ENCODE data around the gene KLK14.

DNA sequence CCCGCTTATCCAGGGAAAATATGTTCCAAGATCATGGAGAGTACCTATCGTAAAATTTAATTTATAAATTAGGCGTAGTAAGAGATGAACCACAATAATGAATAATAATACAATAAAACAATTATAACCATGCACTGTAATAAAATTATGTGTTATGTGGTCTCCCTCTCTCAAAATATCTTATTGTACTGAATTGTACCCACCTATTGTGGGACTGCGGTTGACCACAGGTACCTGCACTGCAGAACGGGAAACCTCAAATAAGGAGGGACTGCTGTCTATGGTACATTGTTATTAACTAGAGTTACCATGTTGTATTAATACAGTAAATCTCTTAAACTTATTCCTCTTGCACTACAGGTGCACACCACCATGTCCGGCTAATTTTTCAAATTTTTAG, 42.5 kb downstream of the KLK14 start:
- TF ChIP-seq, protein P1, sequence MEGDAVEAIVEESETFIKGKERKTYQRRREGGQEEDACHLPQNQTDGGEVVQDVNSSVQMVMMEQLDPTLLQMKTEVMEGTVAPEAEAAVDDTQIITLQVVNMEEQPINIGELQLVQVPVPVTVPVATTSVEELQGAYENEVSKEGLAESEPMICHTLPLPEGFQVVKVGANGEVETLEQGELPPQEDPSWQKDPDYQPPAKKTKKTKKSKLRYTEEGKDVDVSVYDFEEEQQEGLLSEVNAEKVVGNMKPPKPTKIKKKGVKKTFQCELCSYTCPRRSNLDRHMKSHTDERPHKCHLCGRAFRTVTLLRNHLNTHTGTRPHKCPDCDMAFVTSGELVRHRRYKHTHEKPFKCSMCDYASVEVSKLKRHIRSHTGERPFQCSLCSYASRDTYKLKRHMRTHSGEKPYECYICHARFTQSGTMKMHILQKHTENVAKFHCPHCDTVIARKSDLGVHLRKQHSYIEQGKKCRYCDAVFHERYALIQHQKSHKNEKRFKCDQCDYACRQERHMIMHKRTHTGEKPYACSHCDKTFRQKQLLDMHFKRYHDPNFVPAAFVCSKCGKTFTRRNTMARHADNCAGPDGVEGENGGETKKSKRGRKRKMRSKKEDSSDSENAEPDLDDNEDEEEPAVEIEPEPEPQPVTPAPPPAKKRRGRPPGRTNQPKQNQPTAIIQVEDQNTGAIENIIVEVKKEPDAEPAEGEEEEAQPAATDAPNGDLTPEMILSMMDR (IDR thresholded peaks at IDR 0.05) = no peak
- TF ChIP-seq POLR2AphosphoS5 (IDR thresholded peaks at IDR 0.05) (no peak), POLR2A (IDR thresholded peaks at IDR 0.05) (no peak)
